Neural crest cell (in vitro differentiated cells): ENCODE results near the gene FCHSD2. TPM values are rescaled to one million over a fixed set of nuclear protein-coding genes. Genes with fewer than 3 reads are reported as not detected.

ENCODE experiments used
- DNase-seq: peaks from one replicate; pipeline ENCODE4 v3.0.0; 2021; ENCODE audit warnings: low read depth, mixed read lengths, low spot score
- H3K27ac Mint-ChIP-seq: one replicate; pipeline ENCODE4 v1.8.0; 2021; ENCODE audit warnings: mild to moderate bottlenecking, mixed read lengths; ENCODE audit not compliant: unreplicated experiment
- H3K27me3 Mint-ChIP-seq: 2 replicates; pipeline ENCODE4 v1.8.0; 2021; ENCODE audit warnings: low read depth, mild to moderate bottlenecking, mixed read lengths
- H3K36me3 Mint-ChIP-seq: 2 replicates; pipeline ENCODE4 v1.8.0; 2021; ENCODE audit warnings: low read depth, mild to moderate bottlenecking, mixed read lengths
- H3K4me1 Mint-ChIP-seq: 2 replicates; pipeline ENCODE4 v1.8.0; 2021; ENCODE audit warnings: mixed read lengths
- H3K4me3 Mint-ChIP-seq: one replicate; pipeline ENCODE4 v1.8.0; 2021; ENCODE audit warnings: mild to moderate bottlenecking, mixed read lengths
- H3K9me3 Mint-ChIP-seq: 2 replicates; pipeline ENCODE4 v1.8.0; 2021; ENCODE audit warnings: mixed read lengths
- total RNA-seq: library from RNA; stranded (reverse); gene quantifications from 2 replicates; pipeline ENCODE4 v1.2.1, GENCODE V29; 2021
- TF ChIP-seq, protein P1 (sequence below): fragments of 200-600 bp; sonication (generic); conservative IDR thresholded peaks from 2 replicates; pipeline ENCODE4 v1.5.0; 2021; ENCODE audit warnings: antibody characterized with exemption, mild to moderate bottlenecking

FCHSD2 gene
- total RNA-seq, 1 donor from 2014 or later = 34.4 TPM

DNA sequence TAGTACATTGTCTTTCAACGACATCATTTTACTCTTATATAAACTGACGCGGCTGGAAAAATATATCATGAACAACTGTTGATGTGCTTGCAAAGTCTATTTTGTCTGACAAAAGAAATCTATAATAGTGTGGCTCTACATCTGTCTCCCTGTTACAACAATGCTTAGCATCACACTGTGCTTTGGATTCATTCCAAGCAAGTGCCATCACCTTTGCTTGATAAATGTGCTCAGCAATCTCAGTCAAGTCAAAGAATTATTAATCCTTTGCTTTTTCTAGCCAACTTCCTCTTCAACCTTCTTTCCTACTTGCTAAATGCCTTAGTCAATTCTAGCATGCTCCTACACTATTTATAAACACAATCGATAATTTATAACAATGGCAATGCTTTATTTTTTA, 140.5 kb downstream of the FCHSD2 start:
- Mint-ChIP-seq H3K9me3 (no peaks in the 10 kb centered on the region), H3K4me3 (no peak overlapping the region), H3K27ac (no peak overlapping the region), H3K4me1 (no peaks in the 10 kb centered on the region), H3K36me3 (peaks cover 13% of the 10 kb centered on the region), H3K27me3 (no peaks in the 10 kb centered on the region)
- DNase-seq = no peak
- TF ChIP-seq, protein P1, sequence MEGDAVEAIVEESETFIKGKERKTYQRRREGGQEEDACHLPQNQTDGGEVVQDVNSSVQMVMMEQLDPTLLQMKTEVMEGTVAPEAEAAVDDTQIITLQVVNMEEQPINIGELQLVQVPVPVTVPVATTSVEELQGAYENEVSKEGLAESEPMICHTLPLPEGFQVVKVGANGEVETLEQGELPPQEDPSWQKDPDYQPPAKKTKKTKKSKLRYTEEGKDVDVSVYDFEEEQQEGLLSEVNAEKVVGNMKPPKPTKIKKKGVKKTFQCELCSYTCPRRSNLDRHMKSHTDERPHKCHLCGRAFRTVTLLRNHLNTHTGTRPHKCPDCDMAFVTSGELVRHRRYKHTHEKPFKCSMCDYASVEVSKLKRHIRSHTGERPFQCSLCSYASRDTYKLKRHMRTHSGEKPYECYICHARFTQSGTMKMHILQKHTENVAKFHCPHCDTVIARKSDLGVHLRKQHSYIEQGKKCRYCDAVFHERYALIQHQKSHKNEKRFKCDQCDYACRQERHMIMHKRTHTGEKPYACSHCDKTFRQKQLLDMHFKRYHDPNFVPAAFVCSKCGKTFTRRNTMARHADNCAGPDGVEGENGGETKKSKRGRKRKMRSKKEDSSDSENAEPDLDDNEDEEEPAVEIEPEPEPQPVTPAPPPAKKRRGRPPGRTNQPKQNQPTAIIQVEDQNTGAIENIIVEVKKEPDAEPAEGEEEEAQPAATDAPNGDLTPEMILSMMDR = no peak

DNA sequence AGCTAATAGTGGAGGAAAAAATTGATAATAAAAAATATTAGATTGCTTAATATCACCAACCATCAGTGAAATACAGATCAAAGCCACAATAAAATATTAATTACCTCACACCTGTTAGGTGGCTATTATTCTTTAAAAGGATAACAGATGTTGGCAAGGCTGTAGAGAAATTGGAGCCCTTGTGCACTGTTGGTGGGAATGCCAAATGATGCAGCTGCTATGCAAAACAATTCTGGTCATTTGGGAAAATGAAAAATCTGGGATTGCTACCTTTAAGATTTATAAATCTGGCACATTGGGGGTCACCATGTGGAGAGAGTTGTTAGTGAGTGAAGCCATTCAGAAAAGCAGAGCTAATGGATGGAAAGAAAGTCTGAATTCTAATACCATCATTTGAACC, 143.4 kb downstream of the FCHSD2 start:
- Mint-ChIP-seq H3K27ac (no peak overlapping the region), H3K27me3 (no peaks in the 10 kb centered on the region), H3K36me3 (peaks cover 5% of the 10 kb centered on the region), H3K9me3 (no peaks in the 10 kb centered on the region), H3K4me1 (no peaks in the 10 kb centered on the region), H3K4me3 (no peak overlapping the region)
- no peak for DNase-seq
- TF ChIP-seq, protein P1 = no peak

DNA sequence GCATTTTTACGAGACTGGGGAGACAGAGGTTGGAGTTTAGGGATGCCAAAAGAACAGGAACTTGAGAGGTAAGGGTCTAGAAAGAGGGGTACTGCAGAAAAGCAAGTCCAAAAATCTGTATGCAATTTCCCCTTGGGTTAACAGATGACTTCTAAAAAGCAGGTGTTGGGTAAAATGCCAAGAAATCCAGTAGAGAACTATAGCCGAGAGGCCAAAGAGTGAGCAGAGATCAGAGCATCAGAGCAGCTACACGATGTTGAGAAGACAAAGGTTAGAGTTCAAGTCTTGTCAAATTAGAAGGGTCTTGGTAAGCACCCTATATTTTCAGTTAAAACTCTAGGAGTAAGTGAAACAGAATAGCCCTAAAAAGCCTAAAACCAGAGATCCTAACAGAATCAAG, 145.2 kb downstream of the FCHSD2 start:
- H3K4me3 Mint-ChIP-seq = no peak overlapping the region
- H3K9me3 Mint-ChIP-seq = no peaks in the 10 kb centered on the region
- no peak overlapping the region for H3K27ac Mint-ChIP-seq
- DNase-seq = no peak
- TF ChIP-seq, protein P1 = no peak
- H3K36me3 Mint-ChIP-seq = peaks cover 5% of the 10 kb centered on the region
- H3K4me1 Mint-ChIP-seq = no peaks in the 10 kb centered on the region
- no peaks in the 10 kb centered on the region for H3K27me3 Mint-ChIP-seq

DNA sequence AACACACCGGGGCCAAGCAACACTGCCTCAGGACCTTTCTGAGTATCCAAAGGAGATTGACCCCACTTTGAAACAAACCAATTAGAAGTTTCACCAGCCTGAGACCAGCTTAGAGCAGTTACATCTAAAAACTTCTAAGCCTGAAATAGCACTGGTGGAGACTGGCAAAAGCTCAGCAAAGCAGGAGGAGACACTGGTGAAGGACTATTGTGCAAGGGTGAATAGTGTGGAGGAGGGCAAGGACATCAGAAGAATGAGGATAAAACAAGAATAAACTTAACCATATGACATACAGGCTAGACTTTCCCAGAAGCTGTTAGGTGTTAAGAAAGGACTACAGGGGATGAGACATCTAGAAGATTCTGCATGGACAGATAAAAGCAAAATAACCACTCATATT, 152.4 kb downstream of the FCHSD2 start:
- DNase-seq = no peak
- H3K4me3 Mint-ChIP-seq = no peak overlapping the region

DNA sequence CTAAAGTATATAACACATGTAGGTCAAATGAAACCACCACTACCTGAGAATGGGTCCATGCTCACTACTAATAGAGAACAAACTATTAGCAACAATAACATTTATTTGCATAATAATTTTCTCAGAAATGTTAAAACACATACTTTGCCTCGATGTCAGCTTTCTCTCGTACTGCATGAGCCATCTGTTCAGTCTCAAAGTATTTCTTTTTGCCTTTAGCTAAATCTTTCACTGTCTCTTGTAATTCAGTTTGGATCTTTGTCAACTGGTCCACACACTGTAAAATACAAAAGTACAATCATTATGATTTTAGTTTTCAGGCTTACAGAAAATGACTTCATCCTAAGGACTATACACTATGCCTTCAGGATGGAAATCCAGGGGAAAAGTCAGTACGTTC, 153.3 kb downstream of the FCHSD2 start:
- Mint-ChIP-seq H3K36me3 (peaks cover 6% of the 10 kb centered on the region), H3K27me3 (no peaks in the 10 kb centered on the region), H3K27ac (no peak overlapping the region), H3K4me1 (peaks cover 13% of the 10 kb centered on the region), H3K9me3 (no peaks in the 10 kb centered on the region), H3K4me3 (no peak overlapping the region)
- TF ChIP-seq, protein P1 = no peak
- no peak for DNase-seq

More for the DNA sequence above, 152.4 kb downstream of the FCHSD2 start:
- H3K27ac Mint-ChIP-seq = no peak overlapping the region
- no peaks in the 10 kb centered on the region for H3K27me3 Mint-ChIP-seq
- no peaks in the 10 kb centered on the region for H3K9me3 Mint-ChIP-seq
- H3K36me3 Mint-ChIP-seq = peaks cover 6% of the 10 kb centered on the region
- peaks cover 13% of the 10 kb centered on the region for H3K4me1 Mint-ChIP-seq
- TF ChIP-seq, protein P1 = no peak

DNA sequence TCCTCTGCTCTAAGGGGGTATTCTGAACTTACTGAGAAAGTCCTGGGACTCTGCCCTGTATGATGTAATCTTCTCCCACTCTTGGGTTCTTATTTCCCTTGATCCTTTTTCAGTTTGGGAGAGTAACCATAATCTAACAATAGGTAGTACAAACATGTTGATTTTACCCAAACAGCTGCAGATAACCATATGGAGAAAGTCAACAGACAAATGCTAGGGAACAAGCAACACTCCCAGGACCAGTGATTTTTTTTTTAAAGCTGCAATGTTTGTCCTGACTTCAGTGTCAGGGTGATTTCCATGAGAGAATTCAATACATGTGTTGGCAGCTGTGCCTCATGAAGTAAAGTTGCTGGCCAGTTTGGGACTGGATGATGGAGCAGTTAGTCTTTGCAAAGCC, 156.5 kb downstream of the FCHSD2 start:
- Mint-ChIP-seq H3K4me1 (peaks cover 12% of the 10 kb centered on the region), H3K27ac (no peak overlapping the region), H3K27me3 (no peaks in the 10 kb centered on the region), H3K9me3 (no peaks in the 10 kb centered on the region), H3K4me3 (no peak overlapping the region), H3K36me3 (peaks cover 2% of the 10 kb centered on the region)
- no peak for DNase-seq
- TF ChIP-seq, protein P1 = no peak
